Gastrocnemius medialis (tissue), 4 donors: ENCODE data around the gene LZTS3. TPM values are rescaled to one million over a fixed set of nuclear protein-coding genes. Genes with fewer than 3 reads are reported as not detected.

Experiments used
- ATAC-seq, 2 donors: fragments of 150-250 bp; one replicate each; pipeline ENCODE4 v1.9.1; 2016
- DNase-seq, 2 donors: peaks; one replicate each; pipeline ENCODE4 v3.0.0-alpha.2; 2019
- H3K27ac ChIP-seq, 4 donors: fragments of 200-600 bp; sonication (generic); 1 replicate in 1 of 4; 2 replicates in 3 of 4; pipeline ENCODE4 v1.5.1; 2016 to 2018; ENCODE audit warnings: mild to moderate bottlenecking in 2 of 4, moderate library complexity in 1 of 4
- H3K27me3 ChIP-seq, 3 donors: fragments of 200-600 bp; sonication (generic) in 2 of 3; 1 replicate in 1 of 3; 2 replicates in 2 of 3; pipeline versions ENCODE4 v1.5.1 to v1.6.0; 2016 to 2019; ENCODE audit warnings: mild to moderate bottlenecking in 1 of 3, moderate library complexity in 1 of 3
- H3K36me3 ChIP-seq, 2 donors: fragments of 200-600 bp; sonication (generic) in 1 of 2; one replicate each; pipeline ENCODE4 v1.5.1; 2017 to 2018
- H3K4me1 ChIP-seq, 2 donors: fragments of 200-600 bp; sonication (generic) in 1 of 2; one replicate each; pipeline ENCODE4 v1.5.1; 2016 to 2017; ENCODE audit warnings: mild to moderate bottlenecking in 2 of 2
- H3K4me3 ChIP-seq, 4 donors: fragments of 200-600 bp; sonication (generic) in 3 of 4; 1 replicate in 1 of 4; 2 replicates in 3 of 4; pipeline ENCODE4 v1.5.1; 2016 to 2019; ENCODE audit warnings: mild to moderate bottlenecking in 2 of 4
- H3K9me3 ChIP-seq, 3 donors: fragments of 200-600 bp; sonication (generic) in 2 of 3; 1 replicate in 1 of 3; 2 replicates in 2 of 3; pipeline ENCODE4 v1.5.1; 2016 to 2019
- CTCF ChIP-seq, 5 experiments: fragments of 450-650 bp in 3 of 5; fragments of 200-600 bp in 2 of 5; sonication (generic) in 2 of 5; IDR thresholded peaks in 4 of 5; conservative IDR thresholded peaks in 1 of 5; 1 replicate in 4 of 5; 2 replicates in 1 of 5; pipeline ENCODE4 v1.5.1; 2016 to 2019; ENCODE audit warnings: antibody characterized with exemption in 5 of 5, mild to moderate bottlenecking in 3 of 5, moderate library complexity in 3 of 5
- POLR2A ChIP-seq, 2 donors: fragments of 450-650 bp; IDR thresholded peaks; one replicate each; pipeline ENCODE4 v1.6.1; 2017; ENCODE audit warnings: antibody characterized with exemption in 2 of 2, mild to moderate bottlenecking in 2 of 2, moderate library complexity in 2 of 2
- in situ Hi-C, 4 donors: fragments of 200-750 bp; cut with MboI; loops; one replicate each; pipeline versions ENCODE4 v1.15.0 to v1.8.0; 2017; ENCODE audit warnings: low sequenced_read_pairs in 4 of 4
- intact Hi-C: fragments of 100-400 bp; cut with DNase I; formaldehyde crosslinking; loops from one replicate; pipeline ENCODE4 v1.15.1; 2023; ENCODE audit warnings: low total_unique reads
- total RNA-seq, 4 donors: library from RNA; depleted of rRNA; stranded (reverse); fragments of >200 nt; gene quantifications; one replicate each; pipeline versions ENCODE4 v1.1.0 to v1.2.3, GENCODE V29; 2016

LZTS3 gene
- total RNA-seq, 4 donors from 2014 or later: 15.3 to 33.4 (median 18.9) TPM

GRCh38 chr20:3123542-3123941 is 49.8 kb downstream of the LZTS3 start:
- ATAC-seq (peak; percentile 95 to 96), DNase-seq (peak; percentile 67 to 89)
- Histone ChIP-seq H3K36me3 (peaks cover 0 to 19% of the 10 kb centered on the region in 2 donors), H3K9me3 (no peaks in the 10 kb centered on the region), H3K27ac (peak overlapping the region; percentile 70 to 86 (median 82)), H3K4me3 (no peak overlapping the region), H3K27me3 (no peaks in the 10 kb centered on the region), H3K4me1 (peaks cover 32 to 33% of the 10 kb centered on the region in 2 donors)
- no peak for TF ChIP-seq POLR2A (IDR thresholded peaks at IDR 0.05)
- TF ChIP-seq CTCF (IDR thresholded peaks at IDR 0.05 in 4 of 5, conservative IDR thresholded peaks at IDR 0.05 in 1 of 5): no peak
- in situ Hi-C loops (no loop called here), intact Hi-C loops (loop anchor here (5.0 kb wide), 1 partner anchor 99 kb away; no protein-coding TSS in a partner anchor)

GRCh38 chr20:3121955-3122610 is 51.3 kb downstream of the LZTS3 start:
- no peak overlapping the region for H3K4me3 ChIP-seq
- no peaks in the 10 kb centered on the region for H3K9me3 ChIP-seq
- ATAC-seq (no peak), DNase-seq (no peak)
- H3K4me1 ChIP-seq: peaks cover 20 to 27% of the 10 kb centered on the region in 2 donors
- in situ Hi-C loops (no loop called here), intact Hi-C loops (loop anchor here (5.0 kb wide), 1 partner anchor 100 kb away; no protein-coding TSS in a partner anchor)
- H3K36me3 ChIP-seq: peaks cover 0 to 19% of the 10 kb centered on the region in 2 donors
- no peak for TF ChIP-seq CTCF (IDR thresholded peaks at IDR 0.05 in 4 of 5, conservative IDR thresholded peaks at IDR 0.05 in 1 of 5)
- peak overlapping the region; percentile 70 to 86 (median 82) for H3K27ac ChIP-seq
- H3K27me3 ChIP-seq: no peaks in the 10 kb centered on the region

- TF ChIP-seq CTCF (IDR thresholded peaks at IDR 0.05 in 4 of 5, conservative IDR thresholded peaks at IDR 0.05 in 1 of 5) (no peak), POLR2A (IDR thresholded peaks at IDR 0.05) (no peak)
- peak overlapping the region; percentile 70 to 86 (median 82) for H3K27ac ChIP-seq
- DNase-seq: peak in 1 of 2 donors; percentile 15
- ATAC-seq: no peak
- in situ Hi-C loops (no loop called here), intact Hi-C loops (loop anchor here (5.0 kb wide), 1 partner anchor 101 kb away; no protein-coding TSS in a partner anchor)
- no peaks in the 10 kb centered on the region for H3K9me3 ChIP-seq
- H3K36me3 ChIP-seq: peaks cover 0 to 19% of the 10 kb centered on the region in 2 donors
- H3K4me1 ChIP-seq: peaks cover 19 to 26% of the 10 kb centered on the region in 2 donors
- H3K27me3 ChIP-seq: no peaks in the 10 kb centered on the region
- H3K4me3 ChIP-seq: no peak overlapping the region
These were observed 52.0 kb downstream of the LZTS3 start for GRCh38 chr20:3121271-3121911.

- no peak for DNase-seq
- H3K27ac ChIP-seq: peak overlapping the region; percentile 15 to 75 (median 42)
- peaks cover 0 to 24% of the 10 kb centered on the region in 2 donors for H3K36me3 ChIP-seq
- in situ Hi-C loops: loop anchor here in 2 of 4 donors (5.0 to 10.0 kb wide), 2 partner anchors 64 to 67 kb away; no protein-coding TSS in a partner anchor
- no peaks in the 10 kb centered on the region for H3K27me3 ChIP-seq
- TF ChIP-seq POLR2A (IDR thresholded peaks at IDR 0.05) (no peak), CTCF (IDR thresholded peaks at IDR 0.05 in 4 of 5, conservative IDR thresholded peaks at IDR 0.05 in 1 of 5) (no peak)
- no peak overlapping the region for H3K4me3 ChIP-seq
- H3K4me1 ChIP-seq: peaks cover 22 to 31% of the 10 kb centered on the region in 2 donors
- intact Hi-C loops: loop anchor here (5.0 kb wide), 1 partner anchor 198 kb away; no protein-coding TSS in a partner anchor
- no peaks in the 10 kb centered on the region for H3K9me3 ChIP-seq
- ATAC-seq: no peak
These were observed 54.3 kb downstream of the LZTS3 start for GRCh38 chr20:3119044-3119443.
